K562 (cell line): ENCODE measurements around the gene ABCA1. TPM values are rescaled to one million over a fixed set of nuclear protein-coding genes. Genes with fewer than 3 reads are reported as not detected.
"Not testable (repeated sequence)": the region's sequence is repeated elsewhere in the genome, so short reads cannot be mapped to it uniquely, and the experiment has no call there.

Experiments
- ATAC-seq: fragments of 200-7000 bp; cut with Tn5 transposase; 3 replicates; pipeline ENCODE4 v1.9.1; 2020; ENCODE audit warnings: moderate library complexity
- BruUV-seq: library from RNA; stranded (reverse); fragments of 400-500 nt; replicated peaks from 2 replicates; lab custom pipeline; 2021; lab: Mats Ljungman, UMichigan
- CTCF ChIA-PET: fragments of 300-600 bp; formaldehyde crosslinking; extraction: SDS; loops from one replicate; lab custom pipeline; 2021; ENCODE audit warnings: low intra/inter-chr PET ratio; lab: Yijun Ruan, JAX
- POLR2A ChIA-PET: fragments of 300-600, 350-650 bp; sonication (Branson Sonifier 250); formaldehyde crosslinking; extraction: SDS; loops from one replicate; lab custom pipeline; 2021; ENCODE audit warnings: antibody characterized with exemption, inconsistent platforms; lab: Yijun Ruan, JAX
- DNase-seq, 4 experiments: peaks; one replicate each; pipeline versions ENCODE4 v3.0.0 to v3.0.0-alpha.2; 2011 to 2018; ENCODE audit warnings: low spot score in 3 of 4, mixed read lengths in 3 of 4; ENCODE audit errors: extremely low read depth in 1 of 4
- FAIRE-seq: peaks from 2 replicates; lab custom pipeline; 2011; peaks lifted over from hg19 to GRCh38; lab: Jason Lieb, UNC
- H2AFZ ChIP-seq: 2 replicates; pipeline ENCODE4 v1.6.0; 2011; ENCODE audit warnings: low read depth, low read length, control low read depth, inconsistent platforms
- H3K27ac ChIP-seq: fragments of 200-600 bp; 3 replicates; pipeline ENCODE4 v1.8.0; 2011; ENCODE audit warnings: low read depth, mild to moderate bottlenecking, control low read depth, inconsistent platforms, low read length, moderate library complexity, mixed read lengths; ENCODE audit errors: extremely low read depth
- H3K27me3 ChIP-seq, 2 experiments: fragments of 300-600 bp in 1 of 2; 2 replicates in 1 of 2; 3 replicates in 1 of 2; pipeline versions ENCODE4 v1.6.0 to v1.8.0; 2011; ENCODE audit warnings: inconsistent platforms in 2 of 2, low read length in 2 of 2, mild to moderate bottlenecking in 1 of 2, mixed read lengths in 1 of 2, moderate library complexity in 1 of 2; ENCODE audit not compliant: control insufficient read depth in 2 of 2, insufficient read depth in 2 of 2
- H3K36me3 ChIP-seq: fragments of 300-600 bp; 3 replicates; pipeline ENCODE4 v1.8.0; 2011; ENCODE audit warnings: mild to moderate bottlenecking, low read length, inconsistent platforms; ENCODE audit not compliant: control insufficient read depth, insufficient read depth
- H3K4me1 ChIP-seq, 2 experiments: fragments of 200-600 bp in 1 of 2; replicated peaks in 1 of 2; 2 replicates in 1 of 2; 3 replicates in 1 of 2; pipeline versions ENCODE4 v1.5.1 to v1.8.0; 2011; ENCODE audit warnings: inconsistent platforms in 2 of 2, low read length in 2 of 2, mild to moderate bottlenecking in 1 of 2, mixed read lengths in 1 of 2, moderate library complexity in 1 of 2; ENCODE audit not compliant: control insufficient read depth in 2 of 2, insufficient read depth in 2 of 2
- H3K4me2 ChIP-seq: 2 replicates; pipeline ENCODE4 v1.6.1; 2011; ENCODE audit warnings: low read length, control low read depth, inconsistent platforms, mixed read lengths; ENCODE audit not compliant: insufficient read depth
- H3K4me3 ChIP-seq: fragments of 200-600 bp; sonication (generic), shearing (Covaris generic); 2 replicates; pipeline ENCODE4 v1.5.1; 2016; ENCODE audit warnings: control low read depth, inconsistent platforms
- H3K79me2 ChIP-seq: fragments of 200-600 bp; 3 replicates; pipeline ENCODE4 v1.8.0; 2011; ENCODE audit warnings: low read length, inconsistent platforms; ENCODE audit not compliant: control insufficient read depth, insufficient read depth
- H3K9ac ChIP-seq, 2 experiments: 2 replicates each; pipeline versions ENCODE4 v1.6.0 to v1.6.1; 2011; ENCODE audit warnings: low read depth in 2 of 2, low read length in 2 of 2, control low read depth in 1 of 2, inconsistent platforms in 1 of 2, mild to moderate bottlenecking in 1 of 2, mixed read lengths in 1 of 2; ENCODE audit not compliant: insufficient read depth in 1 of 2
- H3K9me1 ChIP-seq: one replicate; pipeline ENCODE4 v1.6.0; 2011; ENCODE audit warnings: inconsistent platforms, mild to moderate bottlenecking, low read length, moderate library complexity; ENCODE audit not compliant: control insufficient read depth, insufficient read depth
- H3K9me3 ChIP-seq: replicated peaks from 2 replicates; pipeline ENCODE4 v1.5.1; 2011; ENCODE audit warnings: low read depth, low read length, inconsistent platforms; ENCODE audit not compliant: control insufficient read depth, insufficient read depth
- H4K20me1 ChIP-seq: replicated peaks from 2 replicates; pipeline ENCODE4 v1.6.1; 2011; ENCODE audit warnings: low read length, inconsistent platforms, mixed read lengths; ENCODE audit not compliant: control insufficient read depth, insufficient read depth
- OTX1 ChIP-seq: fragments of 450-650 bp; formaldehyde crosslinking; IDR thresholded peaks from 2 replicates; pipeline ENCODE4 v1.4.0; 2022; ENCODE audit warnings: mild to moderate bottlenecking
- ZNF175 ChIP-seq: fragments of 200-800 bp; sonication (Bioruptor generic); IDR thresholded peaks from 2 replicates; pipeline ENCODE4 v1.6.1; 2016; ENCODE audit warnings: low read depth, mild to moderate bottlenecking, missing genetic modification characterization, missing compliant biosample characterization
- WGBS: fragments of 100-300 bp; shearing (Covaris generic); methylation state at CpG from one replicate; pipeline ENCODE4 v1.1.6; 2016; ENCODE audit warnings: low coverage, mixed read lengths; ENCODE audit not compliant: insufficient coverage; ENCODE audit errors: missing lambda C conversion rate; 5-methylcytosine and 5-hydroxymethylcytosine counted together
- in situ Hi-C: fragments of 300-500 bp; cut with MboI; formaldehyde crosslinking; loops from 4 replicates; pipeline ENCODE4 v1.15.0; 2018; ENCODE audit warnings: inconsistent platforms, mixed read lengths
- intact Hi-C: fragments of 100-400 bp; cut with micrococcal nuclease; formaldehyde crosslinking; loops from 2 replicates; pipeline ENCODE4 v1.14.2; 2022
- polyA plus RNA-seq, 8 experiments: library from polyadenylated mRNA; depleted of rRNA in 4 of 8; stranded (reverse) in 5 of 8; unstranded in 3 of 8; fragments of >200 nt; fragmentation: Nextera tagmentation in 2 of 8; fragmentation: Illumina TruSeq in 1 of 8; extraction: Ambion mirVana in 2 of 8; extraction: Trizol in 1 of 8; gene quantifications; 2 replicates each; pipeline versions ENCODE4 v1.2.1 to v1.2.3, GENCODE V29; 2011 to 2014; ENCODE audit warnings: inconsistent platforms in 1 of 8, missing spikeins in 1 of 8
- total RNA-seq, 7 experiments: library from RNA; depleted of rRNA in 6 of 7; stranded (reverse); fragments of >200 nt in 6 of 7; fragmentation: Illumina TruSeq in 2 of 7; extraction: Trizol in 2 of 7; gene quantifications; 2 replicates each; pipeline versions ENCODE4 v1.2.1 to v1.2.3, GENCODE V29; 2011 to 2021; ENCODE audit warnings: low replicate concordance in 1 of 7
- TF ChIP-seq, protein P1 (sequence below), 2 experiments: fragments of 450-650 bp in 1 of 2; sonication (generic) in 1 of 2; formaldehyde crosslinking in 1 of 2; IDR thresholded peaks; 2 replicates each; pipeline versions ENCODE4 v1.7.1 to v1.9.0; 2016 to 2022; ENCODE audit warnings: inconsistent platforms in 1 of 2, mild to moderate bottlenecking in 1 of 2, missing genetic modification reagents in 1 of 2

Gene ABCA1
- total and polyA plus RNA-seq, 9 of the 15 experiments (the other 6 are each of a cell fraction or from before 2014, with no cell fraction given): under 0.01 to 0.18 (median 0.02) TPM; not detected in 5

DNA sequence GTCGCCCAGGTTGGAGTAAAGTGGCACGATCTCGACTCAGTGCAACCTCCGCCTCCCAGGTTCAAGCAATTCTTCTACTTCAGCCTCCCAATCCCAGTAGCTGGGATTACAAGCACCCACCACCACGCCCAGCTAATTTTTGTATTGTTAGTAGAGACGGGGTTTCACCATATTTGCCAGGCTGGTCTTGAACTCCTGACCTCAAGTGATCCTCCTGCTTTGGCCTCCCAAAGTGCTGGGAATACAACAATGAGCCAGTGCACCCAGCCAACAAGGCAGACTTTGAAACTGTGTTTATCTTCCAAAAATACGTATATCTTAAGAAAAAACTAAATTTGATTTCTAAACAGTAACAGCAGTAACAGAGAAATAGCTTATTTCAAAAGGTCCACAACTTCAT lies 5.2 kb downstream of the ABCA1 start:
- H3K4me3 ChIP-seq, H3K4me2 ChIP-seq, H3K9me1 ChIP-seq, CTCF ChIA-PET, FAIRE-seq, intact Hi-C loops, POLR2A ChIA-PET, BruUV-seq, H3K9me3 ChIP-seq, ATAC-seq, H3K36me3 ChIP-seq, in situ Hi-C loops, H4K20me1 ChIP-seq, H3K27ac ChIP-seq, DNase-seq, H2AFZ ChIP-seq, H3K9ac ChIP-seq, H3K79me2 ChIP-seq: not testable (repeated sequence)
- WGBS: 9% methylated on average over 7 of the region's 7 CpGs
- peaks cover 5 to 36% of the 10 kb centered on the region in 2 experiments; a peak in 4 of 5 replicates for H3K27me3 ChIP-seq
- peak; percentile 34; the same call in 1 of the 2 replicates for TF ChIP-seq ZNF175 (CRISPR knock-in tag)
- TF ChIP-seq, all 486 proteins: peak for 1; not testable (repeated sequence) for 485
- H3K4me1 ChIP-seq: peaks cover 0 to 12% of the 10 kb centered on the region in 2 experiments; a peak in 2 of 5 replicates

DNA sequence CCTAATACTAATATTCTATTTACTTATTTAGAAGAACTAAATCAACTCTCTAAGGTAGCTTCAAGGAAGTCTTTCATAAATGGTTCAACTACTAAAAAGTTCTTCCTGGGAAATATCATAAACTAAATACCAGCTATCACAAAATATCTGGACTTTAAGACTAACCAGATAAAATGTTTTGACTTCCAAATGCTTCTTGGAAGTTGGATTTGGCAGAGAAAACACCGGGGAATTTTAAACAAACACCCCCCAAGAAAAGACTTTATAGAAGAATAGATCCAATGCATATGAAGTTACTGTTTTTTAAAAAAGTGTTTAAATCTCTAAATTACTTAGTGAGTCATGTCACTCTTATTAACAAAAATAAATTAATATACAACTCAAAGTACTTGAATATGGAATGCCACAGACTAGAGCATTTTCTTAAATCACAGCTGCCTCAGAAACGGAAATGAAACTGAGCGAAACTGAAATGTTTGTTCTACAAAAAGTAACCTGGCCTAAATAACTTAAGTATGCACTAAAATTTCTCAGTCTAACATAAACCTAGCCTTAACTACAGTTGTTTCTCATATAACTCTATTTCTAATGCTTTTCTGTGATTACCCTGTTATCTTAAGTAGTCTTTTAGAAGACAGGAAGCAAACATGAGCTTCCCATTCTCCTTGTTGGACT lies 6.8 kb downstream of the ABCA1 start:
- Histone ChIP-seq H4K20me1 (no peaks in the 10 kb centered on the region), H3K9me3 (no peaks in the 10 kb centered on the region), H3K79me2 (no peaks in the 10 kb centered on the region), H3K4me3 (no peak overlapping the region), H2AFZ (no peak overlapping the region), H3K36me3 (no peaks in the 10 kb centered on the region), H3K9ac (no peak overlapping the region), H3K27ac (no peak overlapping the region), H3K4me2 (no peak overlapping the region), H3K4me1 (0 out of 5 replicates have a peak, but pooled peaks cover 0 to under 1% of the 10 kb centered on the region in 2 experiments), H3K9me1 (no peaks in the 10 kb centered on the region), H3K27me3 (peaks cover 5 to 26% of the 10 kb centered on the region in 2 experiments; a peak in 4 of 5 replicates)
- in situ Hi-C loops (no loop called here), intact Hi-C loops (no loop called here)
- BruUV-seq: no TSS peak
- CTCF ChIA-PET: no interaction called here
- POLR2A ChIA-PET: interaction anchor here (0.6 kb wide), 1 partner anchor 80 kb away, joined by 3 read pairs; no protein-coding TSS in a partner anchor
- no peak for ATAC-seq
- no peak for DNase-seq
- WGBS: 2% methylated on average over 3 of the region's 3 CpGs
- no peak for FAIRE-seq
- no peak for TF ChIP-seq OTX1 (CRISPR knock-in tag)
- TF ChIP-seq, protein P1, sequence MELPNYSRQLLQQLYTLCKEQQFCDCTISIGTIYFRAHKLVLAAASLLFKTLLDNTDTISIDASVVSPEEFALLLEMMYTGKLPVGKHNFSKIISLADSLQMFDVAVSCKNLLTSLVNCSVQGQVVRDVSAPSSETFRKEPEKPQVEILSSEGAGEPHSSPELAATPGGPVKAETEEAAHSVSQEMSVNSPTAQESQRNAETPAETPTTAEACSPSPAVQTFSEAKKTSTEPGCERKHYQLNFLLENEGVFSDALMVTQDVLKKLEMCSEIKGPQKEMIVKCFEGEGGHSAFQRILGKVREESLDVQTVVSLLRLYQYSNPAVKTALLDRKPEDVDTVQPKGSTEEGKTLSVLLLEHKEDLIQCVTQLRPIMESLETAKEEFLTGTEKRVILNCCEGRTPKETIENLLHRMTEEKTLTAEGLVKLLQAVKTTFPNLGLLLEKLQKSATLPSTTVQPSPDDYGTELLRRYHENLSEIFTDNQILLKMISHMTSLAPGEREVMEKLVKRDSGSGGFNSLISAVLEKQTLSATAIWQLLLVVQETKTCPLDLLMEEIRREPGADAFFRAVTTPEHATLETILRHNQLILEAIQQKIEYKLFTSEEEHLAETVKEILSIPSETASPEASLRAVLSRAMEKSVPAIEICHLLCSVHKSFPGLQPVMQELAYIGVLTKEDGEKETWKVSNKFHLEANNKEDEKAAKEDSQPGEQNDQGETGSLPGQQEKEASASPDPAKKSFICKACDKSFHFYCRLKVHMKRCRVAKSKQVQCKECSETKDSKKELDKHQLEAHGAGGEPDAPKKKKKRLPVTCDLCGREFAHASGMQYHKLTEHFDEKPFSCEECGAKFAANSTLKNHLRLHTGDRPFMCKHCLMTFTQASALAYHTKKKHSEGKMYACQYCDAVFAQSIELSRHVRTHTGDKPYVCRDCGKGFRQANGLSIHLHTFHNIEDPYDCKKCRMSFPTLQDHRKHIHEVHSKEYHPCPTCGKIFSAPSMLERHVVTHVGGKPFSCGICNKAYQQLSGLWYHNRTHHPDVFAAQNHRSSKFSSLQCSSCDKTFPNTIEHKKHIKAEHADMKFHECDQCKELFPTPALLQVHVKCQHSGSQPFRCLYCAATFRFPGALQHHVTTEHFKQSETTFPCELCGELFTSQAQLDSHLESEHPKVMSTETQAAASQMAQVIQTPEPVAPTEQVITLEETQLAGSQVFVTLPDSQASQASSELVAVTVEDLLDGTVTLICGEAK (IDR thresholded peaks at IDR 0.05): no peak
- TF ChIP-seq, protein P1 (CRISPR knock-in tag; IDR thresholded peaks at IDR 0.05): no peak
